Calu3 (cell line): Measurements from ENCODE around the gene WDR36. TPM values are rescaled to one million over a fixed set of nuclear protein-coding genes. Genes with fewer than 3 reads are reported as not detected.

ENCODE experiments used
- BruUV-seq: library from RNA; stranded (reverse); fragments of 400-500 nt; replicated peaks from 2 replicates; lab custom pipeline; 2021; lab: Mats Ljungman, UMichigan
- CTCF ChIA-PET: fragments of 300-600 bp; sonication (Branson Sonifier 250); formaldehyde crosslinking; loops from one replicate; lab custom pipeline; 2022; ENCODE audit warnings: antibody characterized with exemption; lab: Charles Lee
- DNase-seq: peaks from one replicate; pipeline ENCODE4 v3.0.0; 2022
- H3K27ac Mint-ChIP-seq: one replicate; pipeline ENCODE4 v1.8.0; 2022; ENCODE audit warnings: mixed read lengths; ENCODE audit not compliant: unreplicated experiment
- H3K27me3 Mint-ChIP-seq: one replicate; pipeline ENCODE4 v1.8.0; 2022; ENCODE audit warnings: mixed read lengths; ENCODE audit not compliant: unreplicated experiment
- H3K36me3 Mint-ChIP-seq: one replicate; pipeline ENCODE4 v1.8.0; 2022; ENCODE audit warnings: mild to moderate bottlenecking, moderate library complexity, mixed read lengths; ENCODE audit not compliant: insufficient read depth, unreplicated experiment
- H3K4me1 Mint-ChIP-seq: one replicate; pipeline ENCODE4 v1.8.0; 2022; ENCODE audit warnings: mild to moderate bottlenecking, low read depth, mixed read lengths; ENCODE audit not compliant: unreplicated experiment
- H3K4me3 Mint-ChIP-seq: one replicate; pipeline ENCODE4 v1.8.0; 2022; ENCODE audit warnings: mild to moderate bottlenecking, low read depth, moderate library complexity, mixed read lengths; ENCODE audit not compliant: unreplicated experiment
- H3K9me3 Mint-ChIP-seq: one replicate; pipeline ENCODE4 v1.8.0; 2022; ENCODE audit warnings: low read depth, mixed read lengths; ENCODE audit not compliant: unreplicated experiment
- intact Hi-C: fragments of 100-400 bp; cut with micrococcal nuclease; formaldehyde crosslinking; loops from one replicate; pipeline ENCODE4 v1.10.0; 2022; ENCODE audit not compliant: unreplicated experiment
- total RNA-seq: library from RNA; stranded (reverse); gene quantifications from 2 replicates; pipeline ENCODE4 v1.2.3, GENCODE V29; 2022
- TF ChIP-seq, protein P1 (sequence below): fragments of 200-600 bp; IDR thresholded peaks from one replicate; pipeline ENCODE4 v1.8.0; 2022; ENCODE audit warnings: antibody characterized with exemption; ENCODE audit not compliant: unreplicated experiment

The WDR36 gene
- total RNA-seq, 1 experiment from 2014 or later = 48.7 TPM

DNA sequence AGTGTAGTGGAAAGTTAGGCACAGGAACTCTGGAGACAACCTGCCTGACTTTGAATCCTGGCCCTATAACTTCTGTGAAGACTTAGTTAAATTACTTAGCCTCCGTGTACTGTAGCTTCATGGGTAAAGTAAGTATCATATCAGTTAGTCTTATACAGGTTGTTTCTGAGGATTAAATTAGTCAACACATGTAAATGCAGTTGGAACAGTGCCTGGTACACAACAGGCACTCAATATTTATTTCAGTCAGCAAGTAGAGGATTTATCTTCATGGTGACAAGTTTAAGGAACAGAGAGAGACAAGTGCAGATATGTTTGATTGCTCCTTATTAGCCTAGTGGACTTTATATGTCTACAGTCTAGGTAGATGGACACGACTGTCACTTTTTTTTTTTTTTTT is 17.9 kb upstream of the WDR36 start:
- CTCF ChIA-PET = no interaction called here
- Mint-ChIP-seq H3K4me3 (no peak overlapping the region), H3K27me3 (peaks cover 47% of the 10 kb centered on the region), H3K4me1 (peaks cover 32% of the 10 kb centered on the region), H3K27ac (no peak overlapping the region), H3K36me3 (peaks cover 15% of the 10 kb centered on the region), H3K9me3 (no peaks in the 10 kb centered on the region)
- BruUV-seq = no TSS peak
- intact Hi-C loops = no loop called here
- no peak for DNase-seq
- TF ChIP-seq, protein P1, sequence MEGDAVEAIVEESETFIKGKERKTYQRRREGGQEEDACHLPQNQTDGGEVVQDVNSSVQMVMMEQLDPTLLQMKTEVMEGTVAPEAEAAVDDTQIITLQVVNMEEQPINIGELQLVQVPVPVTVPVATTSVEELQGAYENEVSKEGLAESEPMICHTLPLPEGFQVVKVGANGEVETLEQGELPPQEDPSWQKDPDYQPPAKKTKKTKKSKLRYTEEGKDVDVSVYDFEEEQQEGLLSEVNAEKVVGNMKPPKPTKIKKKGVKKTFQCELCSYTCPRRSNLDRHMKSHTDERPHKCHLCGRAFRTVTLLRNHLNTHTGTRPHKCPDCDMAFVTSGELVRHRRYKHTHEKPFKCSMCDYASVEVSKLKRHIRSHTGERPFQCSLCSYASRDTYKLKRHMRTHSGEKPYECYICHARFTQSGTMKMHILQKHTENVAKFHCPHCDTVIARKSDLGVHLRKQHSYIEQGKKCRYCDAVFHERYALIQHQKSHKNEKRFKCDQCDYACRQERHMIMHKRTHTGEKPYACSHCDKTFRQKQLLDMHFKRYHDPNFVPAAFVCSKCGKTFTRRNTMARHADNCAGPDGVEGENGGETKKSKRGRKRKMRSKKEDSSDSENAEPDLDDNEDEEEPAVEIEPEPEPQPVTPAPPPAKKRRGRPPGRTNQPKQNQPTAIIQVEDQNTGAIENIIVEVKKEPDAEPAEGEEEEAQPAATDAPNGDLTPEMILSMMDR = no peak

DNA sequence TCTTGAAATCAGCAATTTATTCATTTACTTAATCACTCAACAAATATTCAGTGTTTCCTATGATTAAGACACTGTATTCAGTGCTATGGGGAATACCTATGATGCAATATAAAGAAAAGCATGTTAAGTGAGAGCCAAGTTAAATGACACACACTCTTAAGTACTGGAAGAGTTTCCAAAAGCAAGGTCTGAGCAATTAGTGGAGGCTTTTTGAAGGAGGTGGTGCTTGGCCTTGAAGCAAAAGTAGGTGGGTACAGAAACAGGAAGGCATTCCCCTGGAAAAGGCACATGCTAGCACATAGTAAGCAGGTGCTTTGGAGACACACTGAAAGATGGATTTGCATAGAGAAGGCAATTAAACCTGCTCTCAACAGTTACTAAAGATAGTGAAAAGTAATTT is 16.6 kb upstream of the WDR36 start:
- TF ChIP-seq, protein P1 = no peak
- Mint-ChIP-seq H3K4me1 (peaks cover 32% of the 10 kb centered on the region), H3K27me3 (peaks cover 34% of the 10 kb centered on the region), H3K9me3 (no peaks in the 10 kb centered on the region), H3K36me3 (peaks cover 15% of the 10 kb centered on the region), H3K4me3 (no peak overlapping the region), H3K27ac (peak overlapping the region; percentile 80)
- DNase-seq = no peak
- intact Hi-C loops = no loop called here
- CTCF ChIA-PET = no interaction called here
- no TSS peak for BruUV-seq

DNA sequence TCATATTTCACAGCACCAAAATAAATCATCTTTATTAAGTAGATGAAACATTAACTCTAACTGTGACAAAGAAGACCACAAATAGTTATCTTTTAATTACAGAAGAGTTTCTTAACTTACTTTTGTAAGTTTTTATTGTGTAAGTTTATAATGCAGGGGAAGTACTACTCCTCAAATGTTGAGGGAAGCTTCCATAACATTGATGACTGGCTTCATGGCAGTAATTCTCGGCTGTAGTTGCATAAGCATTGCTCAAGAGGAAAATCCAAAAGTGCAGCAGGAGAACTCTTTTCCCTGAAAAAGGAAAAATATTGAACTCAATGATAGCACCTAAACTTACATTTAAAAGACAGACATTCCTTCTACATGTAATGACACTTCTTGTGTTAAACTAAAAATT is 16.1 kb upstream of the WDR36 start:
- Mint-ChIP-seq H3K4me3 (no peak overlapping the region), H3K27me3 (peaks cover 32% of the 10 kb centered on the region), H3K27ac (peak overlapping the region; percentile 80), H3K36me3 (peaks cover 15% of the 10 kb centered on the region), H3K4me1 (peaks cover 32% of the 10 kb centered on the region), H3K9me3 (no peaks in the 10 kb centered on the region)
- intact Hi-C loops = no loop called here
- DNase-seq = no peak
- no TSS peak for BruUV-seq
- CTCF ChIA-PET = no interaction called here
- TF ChIP-seq, protein P1 = no peak

DNA sequence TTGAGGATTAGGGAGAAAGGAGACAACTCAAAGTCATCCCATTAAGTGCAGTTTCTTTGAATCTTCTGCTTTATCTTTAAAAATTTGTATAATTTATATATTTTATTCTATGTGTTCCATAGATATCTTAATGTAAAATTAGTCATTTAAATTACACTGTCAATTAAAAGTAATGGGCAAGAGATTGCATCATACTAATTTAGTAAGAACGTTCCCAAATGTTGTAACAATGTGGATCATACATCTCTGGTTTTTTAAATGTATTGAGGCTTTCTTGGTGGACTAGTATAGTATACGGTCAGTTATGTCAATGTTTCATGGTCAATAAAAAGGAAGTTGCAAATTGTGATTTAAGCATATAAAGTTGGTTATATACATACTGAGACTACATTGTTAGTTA is 14.5 kb upstream of the WDR36 start:
- H3K9me3 Mint-ChIP-seq = no peaks in the 10 kb centered on the region
- H3K27me3 Mint-ChIP-seq = peaks cover 30% of the 10 kb centered on the region
- TF ChIP-seq, protein P1 = no peak
- no peak overlapping the region for H3K27ac Mint-ChIP-seq
- H3K4me1 Mint-ChIP-seq = peaks cover 32% of the 10 kb centered on the region
- no peak overlapping the region for H3K4me3 Mint-ChIP-seq
- no peak for DNase-seq
- CTCF ChIA-PET = no interaction called here
- intact Hi-C loops = no loop called here
- H3K36me3 Mint-ChIP-seq = peaks cover 15% of the 10 kb centered on the region
- no TSS peak for BruUV-seq
